NCI-H1930 (cell line): ENCODE measurements around the gene ATP1A2.

ENCODE experiments used
- DNase-seq, 2 experiments: peaks; one replicate each; lab custom pipeline; 2025; lab: John Stamatoyannopoulos, UW

Gene ATP1A2

GRCh38 chr1:160171980-160172379 lies 56.4 kb downstream of the ATP1A2 start:
- no peak for DNase-seq

DNA sequence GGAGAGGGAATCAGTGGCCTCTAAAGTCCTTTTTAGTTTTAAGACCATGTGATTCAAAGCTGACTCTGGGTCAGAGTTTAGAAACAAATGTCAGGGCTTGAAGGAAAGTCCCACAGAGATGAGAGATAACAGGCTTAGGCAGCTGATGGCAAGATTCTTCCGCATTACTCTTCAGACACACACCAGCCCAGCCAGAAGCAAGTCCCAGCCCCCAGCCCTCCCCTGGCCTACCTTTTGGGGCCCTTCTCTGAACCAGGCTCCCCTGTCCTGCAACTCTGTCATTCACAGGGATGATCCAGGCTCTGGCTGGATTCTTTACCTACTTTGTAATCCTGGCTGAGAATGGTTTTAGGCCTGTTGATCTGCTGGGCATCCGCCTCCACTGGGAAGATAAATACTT lies 61.7 kb downstream of the ATP1A2 start:
- no peak for DNase-seq

DNA sequence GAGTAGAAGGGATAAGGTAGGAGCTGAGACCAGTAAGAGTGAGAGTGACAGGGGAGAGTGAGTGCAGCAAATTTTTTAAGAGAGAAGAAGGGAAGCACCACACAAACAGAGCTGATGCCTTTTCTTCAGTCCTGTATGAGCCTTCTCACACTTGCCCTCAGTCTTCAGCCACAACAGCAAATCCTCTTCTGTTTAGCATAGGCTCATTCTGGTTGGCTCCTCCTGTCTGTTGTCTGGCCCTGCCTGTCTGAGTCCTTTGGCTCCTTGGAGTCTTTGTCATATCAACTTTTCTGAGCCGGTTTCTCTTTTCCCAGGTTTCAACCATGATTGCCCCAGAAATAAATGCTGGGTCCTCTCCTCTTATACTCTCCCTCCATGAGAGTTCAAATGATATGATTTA lies 62.1 kb downstream of the ATP1A2 start:
- no peak for DNase-seq

DNA sequence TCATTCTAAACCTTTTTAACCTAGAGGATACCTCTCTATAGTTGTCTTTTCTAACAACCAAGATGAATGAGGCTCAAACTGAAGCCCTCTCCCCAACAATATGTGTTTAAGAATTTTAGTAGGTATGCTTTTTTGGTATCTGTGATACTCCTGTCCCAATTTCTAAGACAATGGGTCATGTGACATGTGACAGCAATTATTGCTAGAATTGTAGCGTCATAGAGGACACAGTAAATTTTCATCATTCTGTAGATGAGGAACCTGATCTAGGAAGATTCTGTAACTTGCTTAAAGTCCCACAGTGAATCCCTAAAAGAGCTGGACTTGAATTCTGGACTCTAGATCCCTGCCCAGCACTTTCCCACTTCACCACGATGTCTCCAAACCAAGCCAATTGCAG lies 63.2 kb downstream of the ATP1A2 start:
- no peak for DNase-seq

- no peak for DNase-seq
Measured at GRCh38 chr1:160179336-160179735, 63.8 kb downstream of the ATP1A2 start.

DNA sequence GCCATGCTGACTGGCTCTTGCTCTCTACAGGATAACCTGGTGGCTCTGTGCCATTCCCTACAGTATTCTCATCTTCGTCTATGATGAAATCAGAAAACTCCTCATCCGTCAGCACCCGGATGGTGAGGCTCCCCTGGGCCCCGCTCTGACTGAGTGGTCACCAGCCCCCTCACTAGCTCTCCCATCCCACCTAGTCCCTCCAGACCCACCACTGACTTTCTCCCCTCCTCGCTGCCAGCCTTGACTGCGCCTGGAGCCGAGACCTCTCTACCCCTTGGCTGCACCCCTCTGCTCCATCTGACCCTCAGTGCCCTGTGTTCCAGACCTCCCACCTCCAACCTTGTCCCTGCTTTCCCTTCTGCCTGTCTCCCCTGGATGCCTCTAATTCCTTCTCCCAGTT lies 70.7 kb downstream of the ATP1A2 start:
- DNase-seq: no peak

DNA sequence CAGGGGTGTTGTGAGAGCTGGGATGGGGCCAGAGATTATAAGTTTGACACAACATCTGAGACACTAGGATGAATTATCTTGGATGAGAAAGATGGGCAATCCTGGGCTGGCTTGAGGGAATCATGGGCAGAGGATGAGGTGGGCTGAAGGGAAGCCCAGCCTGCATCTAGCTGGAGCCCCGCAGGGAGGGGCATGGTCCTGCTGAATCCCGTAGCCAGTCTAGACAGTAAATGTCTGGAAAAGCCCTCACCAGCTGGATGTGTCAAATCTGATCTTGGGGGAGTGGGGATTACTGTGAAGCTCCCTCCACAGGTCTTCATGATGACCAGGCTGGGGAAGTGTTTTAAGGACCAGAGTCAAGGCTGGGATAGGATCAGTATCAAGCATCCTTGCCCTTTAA lies 71.2 kb downstream of the ATP1A2 start:
- no peak for DNase-seq

GRCh38 chr1:160187407-160187806 lies 71.8 kb downstream of the ATP1A2 start:
- no peak for DNase-seq

DNA sequence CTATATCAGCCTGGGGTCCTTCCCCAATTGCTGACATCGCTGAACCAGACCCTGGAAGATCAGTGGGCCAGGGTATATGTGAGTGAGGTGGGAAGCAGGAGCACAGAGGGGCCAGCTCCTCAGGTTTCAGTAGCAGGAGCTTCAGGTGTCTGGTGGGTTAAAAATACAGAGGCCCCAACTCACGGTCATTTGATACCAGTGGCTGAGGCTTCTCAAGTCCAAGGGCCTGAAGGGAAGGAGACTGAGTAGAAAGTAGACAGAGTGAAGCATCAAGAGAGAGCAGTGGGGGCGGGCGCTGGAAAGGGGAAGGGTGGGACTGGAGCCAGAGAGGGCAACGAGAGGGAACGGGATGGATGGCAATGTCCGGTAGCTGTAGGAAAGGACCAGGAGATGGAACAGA lies 72.8 kb downstream of the ATP1A2 start:
- DNase-seq: no peak

GRCh38 chr1:160189649-160190625 lies 74.4 kb downstream of the ATP1A2 start, which contains the start of gene CASQ1:
Gene CASQ1, plus strand, starts transcription at chr1:160190575. Its CDS starts 177 bp downstream, at chr1:160190752.
- no peak for DNase-seq

GRCh38 chr1:160191756-160192155 lies 76.2 kb downstream of the ATP1A2 start:
- no peak for DNase-seq

DNA sequence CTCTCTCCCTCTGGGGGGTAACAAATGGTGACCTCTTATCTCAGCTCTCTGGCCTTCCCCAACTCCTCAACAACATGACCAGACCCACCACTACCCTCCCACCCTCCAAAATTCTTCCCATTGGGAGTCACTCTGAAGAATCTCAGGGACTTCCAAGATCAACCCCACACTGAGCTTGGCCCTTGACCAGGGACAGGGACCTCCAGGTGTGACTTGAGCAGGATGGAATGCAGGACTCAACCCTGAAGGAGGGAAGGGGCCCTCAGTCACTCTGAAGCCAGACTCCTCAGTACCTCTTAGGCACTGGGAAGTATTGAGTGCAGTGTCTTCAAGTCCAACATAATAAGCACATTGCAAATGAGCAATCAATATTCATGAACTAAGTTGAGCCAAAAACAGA lies 76.7 kb downstream of the ATP1A2 start:
- DNase-seq: no peak
